ENCODE data around the gene ITIH2.
"Not testable (repeated sequence)": the region's sequence is repeated elsewhere in the genome, so short reads cannot be mapped to it uniquely, and the experiment has no call there.

ITIH2 gene, protein sequence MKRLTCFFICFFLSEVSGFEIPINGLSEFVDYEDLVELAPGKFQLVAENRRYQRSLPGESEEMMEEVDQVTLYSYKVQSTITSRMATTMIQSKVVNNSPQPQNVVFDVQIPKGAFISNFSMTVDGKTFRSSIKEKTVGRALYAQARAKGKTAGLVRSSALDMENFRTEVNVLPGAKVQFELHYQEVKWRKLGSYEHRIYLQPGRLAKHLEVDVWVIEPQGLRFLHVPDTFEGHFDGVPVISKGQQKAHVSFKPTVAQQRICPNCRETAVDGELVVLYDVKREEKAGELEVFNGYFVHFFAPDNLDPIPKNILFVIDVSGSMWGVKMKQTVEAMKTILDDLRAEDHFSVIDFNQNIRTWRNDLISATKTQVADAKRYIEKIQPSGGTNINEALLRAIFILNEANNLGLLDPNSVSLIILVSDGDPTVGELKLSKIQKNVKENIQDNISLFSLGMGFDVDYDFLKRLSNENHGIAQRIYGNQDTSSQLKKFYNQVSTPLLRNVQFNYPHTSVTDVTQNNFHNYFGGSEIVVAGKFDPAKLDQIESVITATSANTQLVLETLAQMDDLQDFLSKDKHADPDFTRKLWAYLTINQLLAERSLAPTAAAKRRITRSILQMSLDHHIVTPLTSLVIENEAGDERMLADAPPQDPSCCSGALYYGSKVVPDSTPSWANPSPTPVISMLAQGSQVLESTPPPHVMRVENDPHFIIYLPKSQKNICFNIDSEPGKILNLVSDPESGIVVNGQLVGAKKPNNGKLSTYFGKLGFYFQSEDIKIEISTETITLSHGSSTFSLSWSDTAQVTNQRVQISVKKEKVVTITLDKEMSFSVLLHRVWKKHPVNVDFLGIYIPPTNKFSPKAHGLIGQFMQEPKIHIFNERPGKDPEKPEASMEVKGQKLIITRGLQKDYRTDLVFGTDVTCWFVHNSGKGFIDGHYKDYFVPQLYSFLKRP

GRCh38 chr10:7703140-7703539, at the start of gene ITIH2:
TSS of gene ITIH2 (plus strand) at chr10:7703316. CDS start at chr10:7703435, 119 bp downstream.
- no peak for DNase-seq (ENCODE audit: low read depth)
- H3K4me3 ChIP-seq (ENCODE audit: low read depth, low read length), result no peak within 1 kb of the TSS

DNA sequence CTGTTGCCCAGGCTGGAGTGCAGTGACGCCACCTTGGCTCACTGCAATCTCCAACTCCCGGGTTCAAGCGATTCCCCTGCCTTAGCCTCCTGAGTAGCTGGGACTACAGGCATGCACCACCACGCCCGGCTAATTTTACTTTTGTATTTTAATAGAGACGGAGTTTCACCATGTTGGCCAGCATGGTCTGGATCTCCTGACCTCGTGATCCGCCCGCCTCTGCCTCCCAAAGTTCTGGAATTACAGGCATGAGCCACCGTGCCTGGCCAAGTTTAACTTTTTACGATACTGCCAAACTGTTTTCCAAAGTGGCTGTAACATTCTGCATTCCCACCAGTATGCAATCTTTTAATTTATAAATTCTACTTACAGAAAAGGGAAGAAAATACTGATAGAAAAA, 46.0 kb upstream of the ITIH2 start:
- H3K4me3 ChIP-seq (ENCODE audit: low read depth, low read length); DNase-seq (ENCODE audit: low read depth): not testable (repeated sequence)

DNA sequence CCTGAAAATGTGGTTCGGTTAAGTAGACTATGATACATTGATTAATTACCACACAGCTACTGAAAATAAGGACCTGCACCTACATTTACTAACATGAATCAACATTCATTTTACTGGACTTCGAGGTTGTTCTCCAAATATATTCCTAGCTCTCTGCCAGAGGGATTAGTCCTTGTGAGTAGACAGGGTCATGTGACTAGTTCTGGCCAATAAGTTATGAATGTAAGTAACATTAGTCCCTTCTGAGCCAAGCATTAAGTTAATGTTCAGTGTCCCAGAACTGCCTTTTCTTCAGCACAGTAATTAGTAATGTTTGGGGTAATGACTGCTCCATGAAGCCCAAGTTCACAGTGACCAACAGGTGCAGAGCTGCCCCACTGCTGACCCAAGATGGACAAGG, 45.6 kb upstream of the ITIH2 start:
- DNase-seq (ENCODE audit: low read depth), result no peak
- no peak overlapping the region for H3K4me3 ChIP-seq (ENCODE audit: low read depth, low read length)

GRCh38 chr10:7659560-7659959, 43.6 kb upstream of the ITIH2 start:
- H3K4me3 ChIP-seq (ENCODE audit: low read depth, low read length), result no peak overlapping the region
- no peak for DNase-seq (ENCODE audit: low read depth)

GRCh38 chr10:7662522-7662921, 40.6 kb upstream of the ITIH2 start:
- no peak for DNase-seq (ENCODE audit: low read depth)
- no peak overlapping the region for H3K4me3 ChIP-seq (ENCODE audit: low read depth, low read length)

GRCh38 chr10:7664707-7665106, 38.4 kb upstream of the ITIH2 start:
- DNase-seq (ENCODE audit: low read depth), result no peak

DNA sequence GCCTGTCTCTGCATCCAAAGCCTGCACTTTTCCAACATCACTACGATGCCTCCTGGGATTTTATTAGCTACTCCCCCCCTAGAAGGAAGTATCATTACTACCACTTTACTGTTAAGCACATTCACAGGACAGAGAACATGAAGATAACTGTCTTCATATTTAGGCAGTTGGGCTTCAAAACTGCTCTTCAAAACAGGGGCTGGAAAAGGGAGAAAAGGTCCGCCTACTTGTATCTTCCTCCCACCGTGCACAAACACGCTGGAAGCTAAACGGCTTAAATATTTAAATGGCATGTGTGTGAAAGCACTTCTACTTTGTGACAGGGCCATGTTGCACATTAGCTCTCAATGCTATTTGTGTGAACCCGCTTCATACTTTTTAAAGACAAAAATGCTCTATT, 37.3 kb upstream of the ITIH2 start:
- DNase-seq (ENCODE audit: low read depth), result no peak
- no peak overlapping the region for H3K4me3 ChIP-seq (ENCODE audit: low read depth, low read length)

More at GRCh38 chr10:7664707-7665106, 38.4 kb upstream of the ITIH2 start:
- no peak overlapping the region for H3K4me3 ChIP-seq (ENCODE audit: low read depth, low read length)

DNA sequence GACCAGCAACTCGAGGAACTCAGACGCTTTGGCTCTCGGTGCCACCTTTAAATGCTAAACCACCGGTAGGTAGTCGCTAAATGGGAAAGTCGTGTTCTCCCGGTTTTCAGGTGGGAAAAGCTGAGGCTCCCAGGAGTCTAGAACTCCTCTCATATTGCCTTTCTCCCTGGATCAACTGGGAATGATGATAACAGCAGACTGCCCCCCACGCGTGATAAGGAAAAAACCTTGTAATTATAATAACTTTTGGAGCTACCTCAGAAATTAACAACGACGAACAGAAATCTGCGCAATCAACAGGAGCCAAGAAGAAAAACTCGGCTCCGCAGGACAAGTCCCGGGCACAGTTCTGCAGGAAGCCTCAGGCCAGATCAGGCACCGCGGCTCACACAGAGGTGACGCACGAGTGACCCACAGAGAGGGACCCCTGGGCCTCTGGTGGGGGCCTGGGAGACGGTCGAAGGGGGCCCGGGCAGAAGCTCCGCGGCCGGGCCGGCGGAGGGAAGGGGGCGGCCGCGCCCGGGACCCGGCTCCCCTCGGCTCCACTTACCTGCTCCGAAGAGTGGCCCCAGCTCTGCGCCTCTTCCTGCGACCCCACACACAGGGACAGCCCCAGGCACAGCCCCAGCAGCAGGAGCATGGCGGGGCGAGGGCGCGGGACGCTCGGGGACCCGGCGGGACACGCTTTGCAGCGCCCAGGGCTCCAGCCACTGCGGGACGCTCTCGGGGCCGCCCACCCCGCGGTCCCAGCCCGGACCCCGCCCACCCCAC, 36.7 kb upstream of the ITIH2 start, which contains the start of gene ITIH5:
TSS of gene ITIH5 (minus strand) at position 714 of the 771 bp plus-strand sequence. CDS start at position 640, 74 bp downstream.
- DNase-seq (ENCODE audit: low read depth), result no peak
- H3K4me3 ChIP-seq (ENCODE audit: low read depth, low read length), result peak within 1 kb of the TSS; percentile 30

GRCh38 chr10:7667262-7668141, 35.6 kb upstream of the ITIH2 start:
- DNase-seq (ENCODE audit: low read depth), result no peak
- H3K4me3 ChIP-seq (ENCODE audit: low read depth, low read length), result no peak overlapping the region

DNA sequence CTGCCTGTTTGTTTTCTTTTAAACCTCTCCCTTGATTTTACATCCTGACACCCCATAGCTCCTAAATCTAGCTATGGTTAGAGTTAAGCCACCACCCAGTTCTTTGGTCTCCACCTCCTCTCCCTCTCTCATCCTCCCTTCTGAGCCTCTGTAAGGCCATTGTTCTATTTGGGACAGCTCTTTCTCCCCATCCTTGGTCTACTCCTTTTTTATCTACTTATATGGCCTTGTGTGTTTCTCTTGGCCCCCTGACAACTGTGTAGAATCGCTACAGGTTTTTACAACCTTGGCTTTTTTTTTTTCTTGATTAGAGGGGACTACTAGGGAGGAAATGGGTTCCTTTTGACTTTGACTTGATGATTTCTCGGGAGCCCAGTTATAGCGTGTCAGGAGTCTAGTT, 33.0 kb upstream of the ITIH2 start:
- no peak overlapping the region for H3K4me3 ChIP-seq (ENCODE audit: low read depth, low read length)
- DNase-seq (ENCODE audit: low read depth), result no peak

DNA sequence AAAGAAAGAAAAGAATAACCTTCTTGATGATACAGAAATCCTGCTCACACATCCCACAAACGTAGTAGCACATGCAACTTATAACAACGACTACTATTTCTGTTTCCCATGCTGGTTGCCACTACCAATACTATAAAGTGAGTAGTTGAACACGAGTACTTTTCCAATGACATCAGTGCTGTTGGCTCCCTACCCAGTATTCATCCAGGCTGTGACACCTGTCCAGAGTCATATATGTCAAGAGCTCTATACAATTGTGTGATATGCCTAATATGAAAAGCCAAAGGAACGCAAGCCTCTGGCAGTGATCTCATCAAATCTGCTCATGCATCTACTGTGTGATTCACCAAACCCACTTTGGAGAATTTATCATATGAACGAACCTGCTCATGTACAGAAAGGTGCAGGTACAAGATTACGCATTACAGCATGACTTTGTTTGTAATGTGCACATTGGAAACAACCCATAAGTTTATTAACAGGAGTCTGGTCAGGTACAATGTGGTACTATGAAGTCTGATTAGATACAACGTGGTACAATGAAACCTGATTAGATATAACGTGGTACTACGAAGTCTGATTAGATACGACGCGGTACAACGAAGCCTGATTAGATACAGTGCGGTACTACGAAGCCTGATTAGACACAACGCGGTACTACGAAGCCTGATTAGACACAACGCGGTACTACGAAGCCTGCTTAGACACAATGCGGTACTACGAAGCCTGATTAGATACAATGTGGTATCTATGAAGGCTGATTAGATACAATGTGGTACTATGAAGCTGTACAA, 30.6 kb upstream of the ITIH2 start:
- DNase-seq (ENCODE audit: low read depth), result no peak
- H3K4me3 ChIP-seq (ENCODE audit: low read depth, low read length), result no peak overlapping the region

DNA sequence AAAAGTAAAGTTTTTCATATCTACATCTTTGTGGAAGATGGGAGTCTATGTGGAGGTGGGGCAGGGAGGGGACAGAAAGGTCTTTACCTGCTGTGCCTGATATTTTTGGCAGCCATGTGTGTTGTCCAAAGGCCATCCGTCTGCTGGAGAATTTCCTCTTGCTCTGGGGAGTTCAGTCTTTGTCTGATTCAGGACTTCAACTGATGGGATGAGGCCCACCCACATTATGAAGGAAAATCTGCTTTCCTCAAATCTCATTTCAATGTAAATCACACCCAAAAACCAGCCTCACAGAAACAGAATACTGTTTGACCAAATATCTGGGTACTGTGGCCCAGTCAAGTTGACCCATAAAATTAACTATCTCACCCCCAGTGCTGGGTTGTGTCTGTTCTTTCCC, 23.9 kb upstream of the ITIH2 start:
- H3K4me3 ChIP-seq (ENCODE audit: low read depth, low read length), result no peak overlapping the region
- no peak for DNase-seq (ENCODE audit: low read depth)

GRCh38 chr10:7680078-7680477, 23.0 kb upstream of the ITIH2 start:
- DNase-seq (ENCODE audit: low read depth); H3K4me3 ChIP-seq (ENCODE audit: low read depth, low read length): not testable (repeated sequence)

GRCh38 chr10:7686351-7687171, 16.6 kb upstream of the ITIH2 start:
- DNase-seq (ENCODE audit: low read depth), result no peak
- no peak overlapping the region for H3K4me3 ChIP-seq (ENCODE audit: low read depth, low read length)

- no peak overlapping the region for H3K4me3 ChIP-seq (ENCODE audit: low read depth, low read length)
- peak; percentile 56 for DNase-seq (ENCODE audit: low read depth)
Observed at GRCh38 chr10:7687228-7687907, 15.7 kb upstream of the ITIH2 start.

- no peak for DNase-seq (ENCODE audit: low read depth)
- H3K4me3 ChIP-seq (ENCODE audit: low read depth, low read length), result no peak overlapping the region
Observed at GRCh38 chr10:7689591-7689990, 13.5 kb upstream of the ITIH2 start.

Data from skeletal muscle cell (primary cell).